NCI-H82 (cell line): ENCODE data around the gene RNH1.

ENCODE experiments used
- DNase-seq: peaks from one replicate; lab custom pipeline; 2025; lab: John Stamatoyannopoulos, UW

The RNH1 gene

DNA sequence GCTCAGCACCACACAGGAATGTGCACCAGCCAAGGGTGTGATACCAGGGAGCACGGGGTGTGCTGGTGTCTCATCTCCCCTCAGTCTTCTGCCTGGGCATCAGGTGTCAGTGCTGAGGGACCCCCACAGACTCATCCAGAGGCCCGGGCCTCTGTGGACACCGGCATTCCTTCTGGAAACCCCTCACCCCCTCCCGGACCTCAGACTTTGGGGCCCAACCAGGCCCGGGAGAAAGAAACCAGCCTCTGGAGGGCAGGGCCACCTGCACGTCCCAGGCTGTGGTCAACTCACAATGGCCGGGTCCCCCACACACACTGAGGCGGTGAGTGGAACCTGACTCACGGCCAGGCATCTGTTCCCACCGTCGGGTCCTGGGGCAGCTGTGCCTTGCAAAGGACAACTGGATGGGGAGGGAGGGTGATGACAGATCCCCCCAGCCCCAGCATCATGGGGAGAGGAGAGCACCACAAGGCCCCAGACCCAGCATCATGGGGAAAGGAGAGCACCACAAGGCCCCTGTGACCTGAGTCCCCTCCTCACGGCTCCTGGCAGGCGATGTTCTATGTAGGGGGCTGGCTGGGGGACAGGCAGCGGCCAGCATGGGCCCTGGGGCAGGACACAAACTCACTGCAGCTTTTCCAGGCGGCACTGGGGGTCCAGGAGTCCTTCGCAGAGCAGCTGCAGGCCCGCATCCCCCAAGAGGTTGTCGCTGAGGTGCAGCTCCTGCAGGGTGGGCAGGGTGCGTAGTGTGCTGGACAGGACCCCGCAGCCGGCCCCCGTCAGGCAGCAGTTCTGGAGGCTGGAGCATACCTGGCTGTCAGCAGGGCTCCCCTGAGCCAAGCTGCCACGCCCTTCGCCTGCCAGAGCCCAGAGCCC lies 7.6 kb downstream of the RNH1 start:
- DNase-seq = no peak

DNA sequence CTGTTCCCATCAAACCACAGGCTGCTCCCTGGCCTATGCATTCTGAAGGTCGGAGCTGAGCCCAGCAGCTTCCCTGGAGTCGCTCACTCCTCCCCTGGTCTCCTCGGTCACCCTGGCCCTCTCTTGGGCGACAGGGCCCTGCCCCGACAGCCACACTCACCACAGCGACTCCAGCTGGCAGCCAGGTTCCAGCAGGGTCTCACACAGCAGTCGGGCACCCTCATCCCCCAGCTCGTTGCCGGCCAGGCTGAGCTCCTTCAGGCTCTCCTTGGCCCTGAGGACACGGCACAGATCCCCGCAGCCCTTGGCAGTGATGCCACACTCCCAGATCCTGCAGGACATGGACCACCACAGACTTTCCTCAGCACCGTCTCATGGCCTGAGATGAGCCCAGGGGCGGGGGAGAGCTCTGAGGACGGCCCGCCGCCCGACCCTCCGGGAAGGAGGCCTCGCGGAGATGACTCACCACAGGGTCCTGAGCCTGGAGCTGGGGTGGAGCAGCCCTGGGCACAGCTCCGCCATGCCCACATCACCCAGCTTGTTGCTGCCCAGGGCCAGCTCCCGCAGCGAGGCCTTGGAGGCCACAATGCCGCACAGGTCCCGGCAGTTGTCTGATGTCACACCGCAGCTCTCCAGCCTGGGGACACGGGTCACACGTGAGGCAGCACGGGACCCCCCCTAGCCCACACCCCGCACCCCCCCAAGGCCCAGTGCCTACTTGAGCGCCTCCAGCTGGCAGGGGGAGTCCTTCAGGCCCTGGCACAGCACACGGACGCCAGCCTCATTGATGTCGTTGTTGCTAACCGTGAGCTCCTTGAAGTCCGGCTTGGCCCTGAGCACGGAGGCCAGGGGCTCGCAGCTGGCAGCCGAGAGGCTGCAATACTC lies 8.5 kb downstream of the RNH1 start:
- DNase-seq = no peak

DNA sequence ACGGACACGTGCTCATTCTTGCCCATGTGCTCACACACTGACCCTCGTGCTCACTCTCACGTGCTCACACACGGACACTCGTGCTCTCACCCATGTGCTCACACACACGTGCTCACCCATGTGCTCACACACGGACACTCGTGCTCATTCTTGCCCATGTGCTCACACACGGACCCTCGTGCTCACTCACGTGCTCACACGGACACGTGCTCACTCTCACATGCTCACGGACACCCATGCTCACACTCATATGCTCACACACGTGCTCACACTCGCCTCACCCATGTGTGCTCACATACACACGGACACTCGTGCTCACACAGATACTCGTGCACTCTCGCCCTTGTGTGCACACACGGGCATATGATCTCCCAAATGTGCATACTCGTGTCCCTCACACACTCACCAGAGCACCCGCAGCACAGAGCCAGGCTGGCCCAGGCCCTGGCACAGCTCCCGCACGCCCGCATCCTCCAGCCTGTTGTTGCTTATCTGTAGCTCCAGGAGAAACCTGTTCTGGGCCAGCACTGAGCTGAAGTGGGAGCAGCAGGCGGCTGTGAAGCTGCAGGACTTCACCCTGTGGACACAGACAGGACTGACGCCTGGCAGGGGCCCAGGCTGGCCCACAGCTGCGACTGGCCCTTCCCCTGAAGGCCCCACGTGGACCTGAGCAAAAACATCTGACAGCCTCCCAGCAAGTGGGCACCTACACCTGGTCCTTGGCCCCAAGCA lies 9.3 kb downstream of the RNH1 start:
- DNase-seq = no peak

DNA sequence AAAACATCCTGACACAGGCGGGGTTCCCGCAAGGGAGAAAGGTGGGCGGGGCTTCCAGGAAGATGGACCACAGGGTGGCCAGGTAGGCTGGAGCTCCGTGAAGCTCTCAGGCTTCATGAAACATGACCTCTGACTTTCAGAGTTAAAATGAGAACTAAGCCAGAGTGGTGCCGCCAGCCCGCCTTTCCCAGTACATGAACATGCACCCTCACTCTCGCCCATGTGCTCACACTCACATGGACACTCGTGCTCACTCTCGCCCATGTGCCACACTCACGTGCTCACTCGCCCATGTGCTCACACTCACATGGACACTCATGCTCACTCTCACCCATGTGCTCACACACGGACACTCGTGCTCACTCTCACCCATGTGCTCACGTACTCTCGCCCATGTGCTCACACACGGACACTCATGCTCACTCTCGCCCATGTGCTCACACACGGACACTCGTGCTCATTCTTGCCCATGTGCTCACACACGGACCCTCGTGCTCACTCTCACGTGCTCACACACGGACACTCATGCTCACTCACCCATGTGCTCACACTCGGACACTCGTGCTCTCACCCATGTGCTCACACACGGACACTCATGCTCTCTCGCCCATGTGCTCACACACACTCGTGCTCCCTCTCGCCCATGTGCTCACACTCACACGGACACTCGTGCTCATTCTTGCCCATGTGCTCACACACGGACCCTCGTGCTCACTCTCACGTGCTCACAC lies 10.0 kb downstream of the RNH1 start:
- peak; percentile 14 for DNase-seq

DNA sequence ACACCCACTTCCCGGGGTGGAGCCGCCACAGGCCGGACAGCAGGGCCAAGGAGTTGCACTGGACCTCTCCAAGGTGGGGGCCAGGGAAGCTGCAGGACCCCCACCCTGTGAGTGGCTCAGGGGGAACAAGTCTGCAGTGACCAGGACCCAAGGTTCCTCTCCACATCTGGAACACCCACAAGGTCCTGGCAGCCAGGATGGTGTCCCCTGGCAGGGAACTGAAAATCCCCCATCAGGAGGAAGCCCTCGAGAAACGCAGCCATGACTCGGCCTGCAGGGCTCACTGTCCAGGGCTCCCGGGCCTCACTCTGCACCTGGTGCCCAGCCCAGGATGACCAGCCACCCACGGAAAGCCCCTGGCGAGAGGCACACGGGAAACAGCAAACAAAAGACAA lies 11.5 kb downstream of the RNH1 start:
- DNase-seq = no peak

DNA sequence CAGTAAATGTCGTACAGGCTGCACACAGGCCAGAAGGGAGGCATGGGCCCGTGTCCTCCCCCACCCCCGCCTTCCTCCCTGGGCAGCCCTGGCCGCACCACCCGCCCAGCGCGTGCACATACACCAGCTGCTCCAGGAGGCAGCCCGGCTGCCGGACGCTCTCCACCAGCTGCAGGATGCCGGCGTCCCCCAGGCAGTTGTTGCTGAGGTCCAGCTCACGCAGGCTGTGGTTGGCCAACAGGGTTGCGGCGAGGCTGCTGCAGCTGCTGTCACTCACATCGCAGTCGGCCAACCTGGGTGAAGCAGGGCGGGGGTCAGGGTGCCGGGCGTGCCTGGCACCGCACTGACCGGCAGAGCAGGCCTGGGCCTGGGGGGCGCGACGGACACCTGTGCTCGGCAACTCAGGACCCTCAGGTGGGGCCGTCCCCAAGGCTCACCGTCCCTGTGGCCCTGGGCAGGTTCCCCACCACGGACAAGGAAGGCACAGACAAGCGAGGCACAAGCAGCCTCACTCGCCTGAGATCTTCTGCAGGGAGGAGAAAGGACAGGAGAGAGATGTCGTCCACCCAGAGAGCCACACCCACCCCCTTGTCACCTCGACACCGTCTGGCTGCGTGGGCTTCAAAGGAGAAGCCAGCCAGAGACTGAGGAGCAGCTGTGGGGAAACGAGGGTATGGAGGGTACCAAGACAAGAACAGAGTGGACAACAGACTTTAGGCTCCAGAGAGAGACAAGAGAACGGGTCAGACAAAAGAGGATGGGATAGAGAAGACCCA lies 12.1 kb downstream of the RNH1 start:
- DNase-seq = no peak

DNA sequence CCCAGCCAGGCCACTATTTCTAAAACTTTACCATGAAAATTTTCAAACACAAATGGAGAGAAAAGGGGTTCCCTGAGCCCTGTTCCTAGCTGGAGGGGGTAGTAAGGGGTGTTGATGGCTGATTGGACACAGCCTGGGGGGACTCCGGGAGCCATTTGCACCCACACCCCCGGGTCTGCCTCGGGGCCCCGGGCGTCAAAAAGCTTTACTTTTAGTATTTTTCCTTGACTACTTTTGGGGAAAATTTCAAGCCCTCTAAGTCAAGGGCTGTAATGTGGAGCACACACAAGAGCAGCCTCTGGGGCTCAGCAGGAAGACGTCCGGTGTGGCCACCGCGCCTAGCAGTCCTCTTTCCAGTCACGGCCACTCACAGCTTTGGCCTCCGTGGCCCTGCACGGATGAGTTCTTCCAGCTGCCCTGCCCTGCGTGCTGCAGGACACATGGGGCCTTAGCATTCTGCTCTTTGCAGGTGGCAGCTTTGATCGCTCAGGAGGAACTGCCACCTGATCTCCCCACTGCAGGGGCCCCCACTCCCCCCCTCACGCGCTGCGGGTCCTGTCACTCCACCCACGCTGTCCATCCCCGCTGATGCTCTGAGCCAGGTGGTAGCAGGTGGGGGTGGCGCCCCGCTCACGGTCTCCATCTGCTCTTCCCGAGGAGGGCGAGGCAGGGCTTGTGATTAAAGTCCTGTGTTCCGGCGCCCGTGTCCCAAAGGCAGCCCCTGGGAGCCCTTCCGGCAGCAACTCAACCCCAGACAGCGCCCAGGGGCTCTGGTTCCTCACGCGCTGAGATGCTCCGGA lies 14.4 kb downstream of the RNH1 start:
- no peak for DNase-seq

DNA sequence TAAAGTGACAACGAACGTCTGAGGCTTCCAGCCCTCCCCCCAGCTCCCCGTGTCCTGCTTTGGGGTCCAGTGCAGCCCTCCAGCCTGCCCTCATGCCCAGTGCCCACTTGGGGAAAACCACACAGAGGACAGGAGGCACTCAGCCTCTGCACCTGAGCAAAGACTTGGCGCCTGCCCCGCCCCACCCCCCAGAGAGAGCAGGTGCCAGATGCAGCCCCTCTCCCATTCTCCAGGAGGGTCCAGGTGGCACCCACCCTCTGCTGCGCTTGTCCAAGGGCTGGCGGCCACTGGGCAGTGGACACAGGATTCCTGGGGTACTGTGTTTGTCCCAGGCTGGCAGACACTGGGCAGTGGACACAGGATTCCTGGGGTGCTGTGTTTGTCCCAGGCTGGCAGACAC lies 15.7 kb downstream of the RNH1 start:
- no peak for DNase-seq

DNA sequence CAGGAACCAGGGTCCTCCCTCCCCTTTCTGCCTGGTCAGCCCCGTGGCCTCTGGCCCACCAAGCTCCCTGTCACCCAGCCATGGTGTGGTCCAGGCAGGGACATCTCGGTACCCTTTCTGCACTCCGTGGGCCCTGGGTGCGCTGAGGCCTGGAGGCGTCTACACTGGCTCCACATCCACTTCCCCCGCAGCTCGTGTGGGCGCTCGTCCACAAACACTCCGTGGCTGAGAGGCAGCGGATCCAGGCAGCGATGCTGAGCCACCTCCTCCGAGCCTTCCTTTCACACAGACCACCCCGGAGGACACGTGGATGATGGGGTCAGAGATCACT lies 16.1 kb downstream of the RNH1 start:
- no peak for DNase-seq

DNA sequence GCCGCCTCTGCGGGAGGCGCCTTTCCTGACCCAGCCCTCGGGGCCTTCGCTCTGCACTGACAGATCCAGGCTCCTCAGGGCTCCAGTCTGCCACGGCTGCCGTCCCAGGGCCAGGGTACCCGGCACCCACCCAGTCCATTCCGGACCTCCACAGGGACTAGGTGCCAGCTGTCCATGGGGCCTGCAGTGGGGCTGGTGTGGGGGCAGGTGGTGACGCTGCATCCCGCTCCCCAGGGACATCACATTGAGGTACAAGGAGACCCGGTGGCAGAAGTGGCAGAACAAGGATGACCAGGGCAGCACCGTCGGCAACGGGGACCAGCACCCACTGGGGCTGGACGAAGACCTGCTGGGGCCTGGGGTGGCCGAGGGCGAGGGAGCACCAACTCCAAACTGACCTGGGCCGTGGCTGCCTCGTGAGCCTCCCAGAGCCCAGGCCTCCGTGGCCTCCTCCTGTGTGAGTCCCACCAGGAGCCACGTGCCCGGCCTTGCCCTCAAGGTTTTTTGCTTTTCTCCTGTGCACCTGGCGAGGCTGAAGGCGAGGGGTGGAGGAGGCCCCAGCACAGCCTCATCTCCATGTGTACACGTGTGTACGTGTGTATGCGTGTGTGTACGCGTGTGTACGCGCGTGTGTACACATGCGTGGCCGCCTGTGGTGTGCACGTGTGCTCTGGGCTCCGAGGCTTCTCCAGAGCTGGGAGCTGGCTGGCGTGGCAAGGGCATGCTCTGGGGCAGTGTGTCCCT lies 16.7 kb downstream of the RNH1 start:
- no peak for DNase-seq

DNA sequence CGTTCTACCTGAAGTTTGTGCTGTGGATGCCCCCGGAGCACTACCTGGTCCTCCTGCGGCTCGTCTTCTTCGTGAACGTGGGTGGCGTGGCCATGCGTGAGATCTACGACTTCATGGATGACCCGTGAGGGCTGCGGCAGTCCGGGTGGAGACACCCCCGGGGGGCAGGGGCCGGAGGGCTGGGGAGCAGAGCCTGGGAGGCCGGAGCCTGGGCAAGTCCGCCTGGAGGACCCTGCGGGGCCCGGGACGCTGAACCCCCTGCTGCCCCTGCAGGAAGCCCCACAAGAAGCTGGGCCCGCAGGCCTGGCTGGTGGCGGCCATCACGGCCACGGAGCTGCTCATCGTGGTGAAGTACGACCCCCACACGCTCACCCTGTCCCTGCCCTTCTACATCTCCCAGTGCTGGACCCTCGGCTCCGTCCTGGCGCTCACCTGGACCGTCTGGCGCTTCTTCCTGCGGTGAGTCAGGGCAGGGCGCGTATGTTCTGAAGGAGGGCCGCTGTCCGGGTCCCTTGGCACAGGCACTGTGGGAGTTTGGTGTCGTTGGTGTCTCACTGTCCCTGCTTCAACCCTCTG lies 17.3 kb downstream of the RNH1 start:
- DNase-seq = no peak

DNA sequence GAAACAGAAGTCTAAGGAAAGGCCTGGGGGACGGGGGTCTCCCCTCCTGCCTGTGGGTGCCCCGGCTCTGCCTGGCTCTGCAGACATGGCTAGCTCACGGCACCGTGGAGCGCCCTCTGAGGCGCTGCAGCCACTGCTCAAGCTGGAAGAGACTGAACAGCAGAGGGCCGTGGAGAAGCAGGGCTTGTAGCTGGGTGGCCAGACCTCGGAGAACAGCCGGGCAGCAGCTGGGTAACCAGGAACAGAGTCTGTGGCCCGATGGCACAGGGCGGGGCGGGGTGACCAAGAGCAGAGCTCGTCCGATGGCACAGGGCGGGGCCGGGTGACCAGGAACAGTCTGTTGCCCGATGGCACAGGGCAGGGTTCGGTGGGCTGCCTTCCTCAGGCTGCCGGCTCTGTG lies 18.1 kb downstream of the RNH1 start:
- DNase-seq = no peak

DNA sequence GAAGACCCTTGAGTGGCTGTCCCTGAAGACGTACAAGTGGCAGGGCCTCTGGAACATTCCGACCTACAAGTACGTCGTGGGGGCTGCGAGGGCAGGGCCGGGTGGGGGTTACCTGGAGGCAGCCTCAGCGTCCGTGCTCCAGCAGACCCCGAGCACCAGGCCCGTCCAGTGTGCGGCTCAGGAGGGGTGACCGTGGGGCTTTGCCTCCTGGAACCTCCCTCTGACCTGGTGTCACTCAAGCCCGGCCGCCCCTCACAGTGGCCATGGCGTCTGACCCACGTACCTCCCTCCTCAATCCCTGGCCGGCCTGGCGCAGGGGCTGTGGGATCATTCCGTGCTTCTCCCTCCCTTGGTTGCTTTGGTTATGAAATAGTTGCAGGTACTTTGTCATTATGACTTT lies 18.5 kb downstream of the RNH1 start:
- DNase-seq = no peak

DNA sequence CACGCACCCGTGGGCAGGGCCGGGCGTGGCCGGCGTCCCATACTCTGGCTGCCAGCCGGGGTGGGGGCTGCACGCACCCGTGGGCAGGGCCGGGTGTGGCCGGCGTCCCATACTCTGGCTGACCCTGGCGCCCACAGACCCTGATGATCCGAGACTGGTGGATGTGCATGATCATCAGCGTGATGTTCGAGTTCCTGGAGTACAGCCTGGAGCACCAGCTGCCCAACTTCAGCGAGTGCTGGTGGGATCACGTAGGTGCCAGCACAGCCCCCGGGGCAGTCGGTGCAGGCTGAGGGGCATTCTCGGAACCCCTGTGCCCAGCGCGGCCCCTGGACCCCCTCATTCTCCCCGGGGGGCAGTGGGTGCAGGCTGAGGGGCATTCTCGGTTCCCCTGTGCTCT lies 19.0 kb downstream of the RNH1 start:
- DNase-seq = no peak

DNA sequence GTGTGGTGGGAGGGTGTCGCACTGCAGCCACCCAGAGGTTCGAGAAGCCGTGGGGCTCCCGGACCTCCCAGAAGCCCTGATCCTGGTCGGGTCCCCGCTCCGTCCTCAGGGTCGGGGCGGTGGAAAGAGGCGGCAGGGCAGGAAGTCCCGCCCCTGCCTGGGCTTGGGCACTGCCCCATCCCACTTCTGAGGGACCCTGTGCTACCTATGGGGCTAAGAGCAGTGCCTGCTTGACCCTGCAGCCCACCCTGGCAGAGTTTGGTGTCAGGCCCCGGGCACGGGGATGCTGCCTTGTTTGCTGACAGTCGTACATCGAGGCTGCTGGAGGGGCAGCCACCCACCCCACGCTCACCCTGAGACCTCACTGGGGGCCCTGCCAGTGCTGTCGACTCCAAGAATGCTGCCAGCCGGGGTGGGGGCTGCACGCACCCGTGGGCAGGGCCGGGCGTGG lies 19.4 kb downstream of the RNH1 start:
- DNase-seq = no peak

DNA sequence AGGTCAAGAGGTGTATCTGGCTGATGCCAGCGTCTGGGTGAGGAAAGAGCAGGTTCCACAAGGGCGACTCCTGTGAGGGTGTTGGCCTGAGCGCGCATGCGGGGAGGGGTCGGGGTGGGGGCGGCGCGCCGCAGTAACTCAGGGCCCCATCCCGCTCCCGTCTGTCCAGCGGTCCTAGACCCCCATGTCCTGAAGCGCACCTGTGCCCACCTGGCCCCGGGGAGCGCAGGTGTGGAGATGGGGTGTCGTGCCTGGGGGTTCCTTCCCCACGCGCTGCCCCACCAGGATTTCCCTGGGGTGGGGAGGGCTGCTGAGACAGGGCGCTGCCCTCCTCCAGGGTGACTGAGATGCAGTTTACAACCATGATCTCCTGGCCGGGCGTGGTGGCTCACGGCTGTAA lies 20.9 kb downstream of the RNH1 start:
- DNase-seq = no peak

DNA sequence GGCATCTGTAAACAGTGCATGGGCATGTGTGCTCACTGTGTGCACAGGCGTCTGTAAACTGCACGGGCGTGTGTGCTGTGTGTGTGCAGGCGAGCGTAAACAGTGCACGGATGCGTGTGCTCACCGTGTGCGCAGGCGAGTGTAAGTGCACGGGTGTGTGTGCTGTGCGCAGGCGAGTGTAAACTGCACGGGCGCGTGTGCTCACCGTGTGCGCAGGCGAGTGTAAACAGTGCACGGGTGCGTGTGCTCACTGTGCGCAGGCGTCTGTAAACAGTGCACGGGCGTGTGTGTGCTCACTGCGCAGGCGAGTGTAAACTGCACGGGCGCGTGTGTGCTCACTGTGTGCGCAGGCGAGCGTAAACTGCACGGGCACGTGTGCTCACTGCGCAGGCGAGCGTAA lies 22.4 kb downstream of the RNH1 start:
- DNase-seq = no peak

DNA sequence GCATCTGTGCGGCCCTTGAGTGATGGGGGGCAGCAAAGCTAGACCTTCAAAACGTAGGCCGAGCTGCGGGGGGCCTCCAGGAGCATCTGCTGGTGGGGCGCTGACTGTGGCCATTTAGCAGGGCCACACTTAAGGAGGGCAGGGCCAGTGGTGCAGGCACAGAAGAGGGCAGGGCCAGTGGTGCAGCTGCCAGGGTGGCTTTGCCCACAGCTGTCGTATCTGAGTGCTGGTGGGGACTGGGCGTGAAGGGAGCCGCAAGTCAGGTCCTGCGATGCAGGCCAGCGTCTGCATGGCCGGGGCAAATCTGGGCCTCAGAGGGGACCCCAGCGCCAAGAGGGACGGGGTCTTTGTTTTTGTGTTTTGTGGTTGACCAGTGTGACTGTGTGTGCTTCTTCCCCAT lies 27.7 kb downstream of the RNH1 start:
- no peak for DNase-seq

DNA sequence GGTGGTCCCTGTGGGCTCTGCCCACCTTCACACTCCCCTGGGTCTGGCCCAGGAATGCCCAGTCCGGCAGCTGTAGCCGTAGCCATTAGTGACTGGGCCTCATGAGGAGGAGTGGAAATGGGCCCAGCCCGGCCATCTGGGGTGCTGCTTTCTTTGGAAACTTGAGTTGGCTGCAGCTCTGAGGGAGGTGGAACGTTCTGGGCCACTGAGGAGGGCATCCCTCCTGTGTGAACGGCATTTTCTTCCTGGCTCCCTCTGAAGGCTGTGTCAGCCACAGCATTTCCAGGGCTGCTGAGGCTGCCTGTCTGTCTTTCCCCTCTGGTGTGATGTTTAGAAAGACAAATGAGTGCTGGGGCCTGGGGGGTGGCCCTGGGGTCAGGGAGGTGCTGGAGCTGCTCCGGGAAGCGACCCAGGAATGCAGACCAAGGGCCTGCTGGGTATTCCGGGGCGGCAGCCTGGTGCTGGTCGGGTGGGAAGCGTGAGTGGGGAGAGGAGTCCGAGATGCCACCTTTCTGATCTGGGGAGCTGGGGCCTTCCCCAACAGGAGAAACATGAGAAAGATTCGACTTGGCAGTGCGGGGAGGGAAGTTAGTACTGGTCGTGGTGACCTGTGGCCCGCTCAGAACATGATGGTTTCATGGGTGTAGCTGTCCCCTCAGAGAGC lies 29.9 kb downstream of the RNH1 start:
- no peak for DNase-seq
